ENCODE results near the gene IL4R. TPM values are rescaled to one million over a fixed set of nuclear protein-coding genes. Genes with fewer than 3 reads are reported as not detected.
"Not testable (repeated sequence)": the region's sequence is repeated elsewhere in the genome, so short reads cannot be mapped to it uniquely, and the experiment has no call there.

Gene IL4R
- total RNA-seq, 2 experiments from 2014 or later = 183 to 190 TPM

- H3K36me3 Mint-ChIP-seq = peaks cover 3% of the 10 kb centered on the region
- H3K9me3 Mint-ChIP-seq = peaks cover under 1% of the 10 kb centered on the region
- peak overlapping the region; percentile 18 for H3K4me3 Mint-ChIP-seq
- DNase-seq = peak; percentile 40
- H3K27ac Mint-ChIP-seq = peak overlapping the region; percentile 61
- H3K4me1 Mint-ChIP-seq = peaks cover 21% of the 10 kb centered on the region
- H3K27me3 Mint-ChIP-seq = no peaks in the 10 kb centered on the region
Measured at GRCh38 chr16:27378871-27379481, 65.2 kb downstream of the IL4R start.

- H3K36me3 Mint-ChIP-seq = peaks cover 10% of the 10 kb centered on the region
- no peak for DNase-seq
- no peak overlapping the region for H3K27ac Mint-ChIP-seq
- H3K9me3 Mint-ChIP-seq = peaks cover 9% of the 10 kb centered on the region
- H3K27me3 Mint-ChIP-seq = no peaks in the 10 kb centered on the region
- H3K4me3 Mint-ChIP-seq = no peak overlapping the region
- H3K4me1 Mint-ChIP-seq = peaks cover 27% of the 10 kb centered on the region
Measured at GRCh38 chr16:27379919-27380318, 66.1 kb downstream of the IL4R start.

- Mint-ChIP-seq H3K36me3 (peaks cover 10% of the 10 kb centered on the region), H3K4me1 (peaks cover 27% of the 10 kb centered on the region), H3K4me3 (no peak overlapping the region), H3K27me3 (no peaks in the 10 kb centered on the region), H3K27ac (no peak overlapping the region), H3K9me3 (peaks cover 9% of the 10 kb centered on the region)
- no peak for DNase-seq
Measured at GRCh38 chr16:27381236-27381635, 67.5 kb downstream of the IL4R start.

- H3K4me1 Mint-ChIP-seq = peaks cover 24% of the 10 kb centered on the region
- no peak overlapping the region for H3K27ac Mint-ChIP-seq
- H3K9me3 Mint-ChIP-seq = peaks cover 9% of the 10 kb centered on the region
- H3K4me3 Mint-ChIP-seq = no peak overlapping the region
- DNase-seq = no peak
- H3K27me3 Mint-ChIP-seq = no peaks in the 10 kb centered on the region
- H3K36me3 Mint-ChIP-seq = peaks cover 8% of the 10 kb centered on the region
Measured at GRCh38 chr16:27381974-27382855, 68.4 kb downstream of the IL4R start.

GRCh38 chr16:27383556-27384243 is 69.9 kb downstream of the IL4R start:
- Mint-ChIP-seq H3K27ac (peak overlapping the region; percentile 54), H3K36me3 (peaks cover 8% of the 10 kb centered on the region), H3K4me3 (no peak overlapping the region), H3K27me3 (no peaks in the 10 kb centered on the region), H3K9me3 (peaks cover 9% of the 10 kb centered on the region), H3K4me1 (peaks cover 14% of the 10 kb centered on the region)
- no peak for DNase-seq

GRCh38 chr16:27384425-27384824 is 70.7 kb downstream of the IL4R start:
- Mint-ChIP-seq H3K4me3 (no peak overlapping the region), H3K36me3 (peaks cover 8% of the 10 kb centered on the region), H3K27me3 (no peaks in the 10 kb centered on the region), H3K4me1 (peaks cover 11% of the 10 kb centered on the region), H3K27ac (no peak overlapping the region), H3K9me3 (peaks cover 11% of the 10 kb centered on the region)
- no peak for DNase-seq

- DNase-seq = no peak
- Mint-ChIP-seq H3K36me3 (peaks cover 10% of the 10 kb centered on the region), H3K27ac (no peak overlapping the region), H3K9me3 (peaks cover 15% of the 10 kb centered on the region), H3K4me3 (no peak overlapping the region), H3K4me1 (peaks cover 11% of the 10 kb centered on the region), H3K27me3 (no peaks in the 10 kb centered on the region)
Measured at GRCh38 chr16:27385398-27385797, 71.6 kb downstream of the IL4R start.

GRCh38 chr16:27386674-27387073 is 72.9 kb downstream of the IL4R start:
- H3K4me3 Mint-ChIP-seq = no peak overlapping the region
- H3K27ac Mint-ChIP-seq = no peak overlapping the region

GRCh38 chr16:27387724-27388123 is 74.0 kb downstream of the IL4R start:
- H3K27ac Mint-ChIP-seq = no peak overlapping the region
- H3K4me3 Mint-ChIP-seq = no peak overlapping the region
- peaks cover 26% of the 10 kb centered on the region for H3K9me3 Mint-ChIP-seq

More at GRCh38 chr16:27386674-27387073, 72.9 kb downstream of the IL4R start:
- peaks cover 10% of the 10 kb centered on the region for H3K36me3 Mint-ChIP-seq
- peaks cover 18% of the 10 kb centered on the region for H3K9me3 Mint-ChIP-seq
- no peak for DNase-seq
- H3K4me1 Mint-ChIP-seq = peaks cover 11% of the 10 kb centered on the region
- no peaks in the 10 kb centered on the region for H3K27me3 Mint-ChIP-seq

GRCh38 chr16:27389272-27389961 is 75.6 kb downstream of the IL4R start:
- Mint-ChIP-seq H3K36me3 (peaks cover 23% of the 10 kb centered on the region), H3K9me3 (peaks cover 34% of the 10 kb centered on the region)

More at GRCh38 chr16:27387724-27388123, 74.0 kb downstream of the IL4R start:
- DNase-seq = no peak
- Mint-ChIP-seq H3K4me1 (peaks cover 11% of the 10 kb centered on the region), H3K27me3 (no peaks in the 10 kb centered on the region), H3K36me3 (peaks cover 15% of the 10 kb centered on the region)

GRCh38 chr16:27390151-27390550 is 76.4 kb downstream of the IL4R start:
- Mint-ChIP-seq H3K9me3 (peaks cover 35% of the 10 kb centered on the region), H3K27ac (no peak overlapping the region), H3K4me3 (no peak overlapping the region), H3K4me1 (peaks cover 16% of the 10 kb centered on the region), H3K36me3 (peaks cover 25% of the 10 kb centered on the region), H3K27me3 (no peaks in the 10 kb centered on the region)
- no peak for DNase-seq

More at GRCh38 chr16:27389272-27389961, 75.6 kb downstream of the IL4R start:
- Mint-ChIP-seq H3K27ac (no peak overlapping the region), H3K27me3 (no peaks in the 10 kb centered on the region), H3K4me3 (no peak overlapping the region), H3K4me1 (peaks cover 16% of the 10 kb centered on the region)
- no peak for DNase-seq

- Mint-ChIP-seq H3K27me3 (no peaks in the 10 kb centered on the region), H3K4me3 (no peak overlapping the region), H3K36me3 (peaks cover 30% of the 10 kb centered on the region), H3K4me1 (peaks cover 14% of the 10 kb centered on the region), H3K27ac (no peak overlapping the region), H3K9me3 (peaks cover 43% of the 10 kb centered on the region)
- no peak for DNase-seq
Measured at GRCh38 chr16:27392671-27393070, 78.9 kb downstream of the IL4R start.

GRCh38 chr16:27394516-27394915 is 80.7 kb downstream of the IL4R start:
- no peak for DNase-seq
- Mint-ChIP-seq H3K4me1 (peaks cover 20% of the 10 kb centered on the region), H3K4me3 (no peak overlapping the region), H3K9me3 (peaks cover 45% of the 10 kb centered on the region), H3K36me3 (peaks cover 33% of the 10 kb centered on the region), H3K27me3 (no peaks in the 10 kb centered on the region), H3K27ac (no peak overlapping the region)

GRCh38 chr16:27398341-27398893 is 84.6 kb downstream of the IL4R start:
- peaks cover 37% of the 10 kb centered on the region for H3K36me3 Mint-ChIP-seq
- H3K4me1 Mint-ChIP-seq = peaks cover 42% of the 10 kb centered on the region
- not testable (repeated sequence) for H3K27ac Mint-ChIP-seq, DNase-seq, H3K4me3 Mint-ChIP-seq, H3K27me3 Mint-ChIP-seq
- H3K9me3 Mint-ChIP-seq = peaks cover 29% of the 10 kb centered on the region

Measured in activated naive CD8-positive, alpha-beta T cell treated with anti-CD3 and anti-CD28 coated beads for 36 hours (primary cell).